ENCODE data around the gene MYO18B. TPM values are rescaled to one million over a fixed set of nuclear protein-coding genes. Genes with fewer than 3 reads are reported as not detected.

MYO18B gene
- total and polyA plus RNA-seq, 2 of the 4 experiments (the other 2 are of a cell fraction), result under 0.01 TPM; not detected in 1

- Histone ChIP-seq H2BK15ac (ENCODE audit: low read depth, low read length) (no peak overlapping the region), H3K27me3 (ENCODE audit: control insufficient read depth, insufficient read depth, low read length) (no peaks in the 10 kb centered on the region), H3K56ac (ENCODE audit: extremely low read depth, insufficient read depth, low read length) (no peak overlapping the region), H3K9ac (ENCODE audit: low read depth, low read length) (no peak overlapping the region), H3K4me2 (ENCODE audit: low read depth, low read length) (no peak overlapping the region), H4K5ac (ENCODE audit: low read depth, low read length) (no peak overlapping the region), H3K36me3 (ENCODE audit: control insufficient read depth, insufficient read depth, low read length) (no peaks in the 10 kb centered on the region), H4K20me1 (ENCODE audit: insufficient read depth, low read length) (no peaks in the 10 kb centered on the region), H3K4me1 (ENCODE audit: control insufficient read depth, insufficient read depth, low read length) (no peaks in the 10 kb centered on the region), H3K14ac (replicated peaks; ENCODE audit: low read depth, low read length) (no peak overlapping the region), H4K91ac (ENCODE audit: insufficient read depth, low read depth, low read length) (no peak overlapping the region), H3K18ac (ENCODE audit: low read depth, low read length) (no peak overlapping the region), H2BK20ac (ENCODE audit: low read depth, low read length) (no peak overlapping the region), H3K23ac (ENCODE audit: low read depth, low read length) (no peak overlapping the region), H4K8ac (ENCODE audit: low read depth in 2 of 2, low read length in 2 of 2) (no peak overlapping the region), H2AFZ (replicated peaks; ENCODE audit: low read length, poor library complexity) (no peak overlapping the region), H3K79me1 (ENCODE audit: low read depth in 1 of 2, low read length in 2 of 2) (no peaks in the 10 kb centered on the region), H3K27ac (ENCODE audit: insufficient read depth, low read length) (no peak overlapping the region), H2AK9ac (replicated peaks; ENCODE audit: low read depth, low read length, poor library complexity) (no peak overlapping the region), H2BK120ac (ENCODE audit: low read depth, low read length) (no peak overlapping the region), H2AK5ac (ENCODE audit: low read depth, low read length) (no peak overlapping the region), H3K4me3 (ENCODE audit: insufficient read depth, low read depth, low read length) (no peak overlapping the region), H3K9me1 (ENCODE audit: insufficient read depth, low read length) (no peaks in the 10 kb centered on the region), H2BK5ac (ENCODE audit: low read depth, low read length, poor library complexity, severe bottlenecking) (no peak overlapping the region), H3K9me3 (ENCODE audit: control insufficient read depth, insufficient read depth, low read length) (no peaks in the 10 kb centered on the region; the same call in 1 of the 2 replicates), H3K4ac (ENCODE audit: low read depth, low read length) (no peak overlapping the region)
- ATAC-seq (ENCODE audit: low read depth) (no peak), DNase-seq (no peak)
- POLR2A ChIA-PET (ENCODE audit: unreplicated experiment), result interaction anchor here (0.6 kb wide), 1 partner anchor 295 kb away, joined by 18 read pairs; no protein-coding TSS in a partner anchor
- TF ChIP-seq POLR2A (IDR thresholded peaks at IDR 0.05; ENCODE audit: low read depth, low read length) (no peak), CHD1 (IDR thresholded peaks at IDR 0.05; ENCODE audit: low read depth, low read length) (no peak), NFE2L2 (IDR thresholded peaks at IDR 0.05; ENCODE audit: low read depth, low read length) (no peak), USF2 (IDR thresholded peaks at IDR 0.05; ENCODE audit: low read depth, low read length) (no peak), ELK1 (IDR thresholded peaks at IDR 0.05; ENCODE audit: borderline replicate concordance, low read depth, low read length) (no peak), MAZ (IDR thresholded peaks at IDR 0.05; ENCODE audit: borderline replicate concordance, low read depth, low read length) (no peak), CTCF (conservative IDR thresholded peaks at IDR 0.05; ENCODE audit: low read depth, low read length) (no peak), CEBPB (IDR thresholded peaks at IDR 0.05; ENCODE audit: low read depth, low read length) (no peak), RFX5 (IDR thresholded peaks at IDR 0.05; ENCODE audit: low read depth, low read length) (no peak)
- no TSS peak for BruUV-seq (replicated peaks)
- intact Hi-C loops (cut with micrococcal nuclease) (no loop called here), dilution Hi-C loops (cut with HindIII; ENCODE audit: low sequenced_read_pairs, unreplicated experiment) (no loop called here), in situ Hi-C loops (cut with MboI; ENCODE audit: low sequenced_read_pairs) (no loop called here)
- WGBS, 2 experiments (ENCODE audit: extremely low coverage in 2 of 2, insufficient read length in 1 of 2), result no CpG with 5 or more reads among the region's 9 CpGs
- CTCF ChIA-PET, result no interaction called here
Observed at GRCh38 chr22:25736378-25737011, 5.5 kb upstream of the MYO18B start.
